SW 1271 (cell line): ENCODE measurements around the gene ALOX15.
"Not testable (repeated sequence)": the region's sequence is repeated elsewhere in the genome, so short reads cannot be mapped to it uniquely, and the experiment has no call there.

Source experiments
- DNase-seq, 2 experiments: peaks; one replicate each; lab custom pipeline; 2025; lab: John Stamatoyannopoulos, UW

Gene ALOX15

DNA sequence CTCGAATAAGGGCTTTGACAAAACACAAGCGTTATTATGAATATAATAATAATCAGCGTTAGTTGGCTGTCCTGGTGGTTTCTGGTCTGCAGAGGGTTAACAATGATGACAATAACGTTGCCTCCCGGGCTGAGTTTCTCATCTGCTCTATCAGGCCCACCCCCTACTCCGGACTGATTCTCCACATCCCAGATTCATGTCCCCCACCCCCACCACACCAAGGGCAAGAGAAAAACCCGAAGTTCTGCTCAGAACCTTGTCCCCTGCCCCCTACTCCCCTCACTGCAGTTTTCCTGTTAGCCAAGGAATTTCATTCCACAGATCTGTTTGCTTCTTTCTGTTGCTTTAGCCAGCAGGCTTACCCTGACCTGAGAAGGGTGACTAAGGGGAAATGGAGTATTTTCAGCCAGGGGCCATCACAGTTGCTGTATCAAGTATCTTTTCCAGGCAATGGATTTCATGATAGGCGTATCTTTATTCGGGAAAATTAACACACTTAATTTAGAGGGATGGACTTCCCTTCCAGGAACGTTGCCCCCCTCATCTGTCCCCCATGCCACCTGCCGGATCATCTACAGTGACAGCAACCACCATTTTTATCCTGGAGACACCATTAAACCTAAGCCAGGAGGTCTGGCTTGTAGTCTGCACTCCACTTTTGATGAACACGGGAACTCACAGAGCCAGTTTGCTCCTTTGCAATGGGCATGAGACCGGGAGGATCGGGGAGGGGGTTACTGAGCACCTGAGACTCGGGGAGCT, 23.7 kb downstream of the ALOX15 start:
- no peak for DNase-seq

DNA sequence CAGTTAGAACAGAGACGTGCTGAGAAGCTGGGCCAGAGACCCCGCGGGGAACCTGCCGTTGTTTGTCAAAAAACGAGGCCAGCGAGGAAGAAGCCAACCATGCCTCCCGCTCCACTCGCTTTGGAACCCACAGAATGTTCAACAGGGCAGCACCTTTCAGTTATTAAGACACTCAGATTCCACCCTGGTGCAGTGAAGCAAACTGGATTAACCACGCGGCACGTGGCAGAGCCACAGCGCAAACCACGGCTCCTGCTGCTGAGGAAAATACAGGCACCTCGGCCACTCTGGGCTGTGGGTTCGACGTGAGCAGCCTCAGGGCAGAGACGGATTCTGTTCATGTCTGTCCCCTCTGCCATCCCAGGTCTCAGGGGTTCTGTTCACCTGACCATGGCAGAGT, 24.4 kb downstream of the ALOX15 start:
- DNase-seq: no peak

DNA sequence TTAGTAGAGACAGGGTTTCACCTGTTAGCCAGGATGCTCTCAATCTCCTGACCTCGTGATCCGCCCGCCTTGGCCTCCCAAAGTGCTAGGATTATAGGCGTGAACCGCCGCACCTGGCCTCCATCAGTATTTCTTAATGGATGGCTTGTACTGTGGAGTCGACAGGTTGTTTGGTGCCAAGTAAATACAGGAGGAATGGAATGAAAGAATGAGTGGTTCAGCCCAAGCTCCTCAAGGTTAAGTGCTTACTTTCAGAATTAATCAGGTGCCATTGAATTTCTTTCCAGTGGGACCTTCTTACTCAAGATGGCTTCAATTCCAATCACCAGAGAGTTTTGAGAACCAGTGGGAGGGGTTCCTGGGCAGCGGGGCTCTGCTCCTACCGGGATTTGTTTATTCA, 25.0 kb downstream of the ALOX15 start:
- DNase-seq: no peak

DNA sequence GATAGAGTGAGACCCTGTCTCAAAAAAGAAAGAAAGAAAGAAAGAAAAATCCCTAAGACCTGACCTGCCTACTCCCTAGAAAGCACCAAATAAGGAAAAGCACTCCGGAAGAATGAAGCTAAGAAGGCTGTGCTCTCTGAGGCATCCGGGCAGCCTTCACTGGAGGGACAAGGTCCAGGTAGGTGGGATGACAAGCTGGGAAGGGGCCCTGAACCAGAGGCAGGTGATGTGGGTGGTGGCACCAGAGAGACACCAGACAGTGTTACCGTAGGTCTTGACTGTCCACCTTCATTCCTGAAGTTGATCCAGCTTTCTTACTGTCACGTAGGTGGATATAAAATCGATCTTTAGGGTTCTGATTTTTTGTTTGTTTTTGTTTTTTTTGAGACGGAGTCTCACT, 30.8 kb downstream of the ALOX15 start:
- no peak for DNase-seq

DNA sequence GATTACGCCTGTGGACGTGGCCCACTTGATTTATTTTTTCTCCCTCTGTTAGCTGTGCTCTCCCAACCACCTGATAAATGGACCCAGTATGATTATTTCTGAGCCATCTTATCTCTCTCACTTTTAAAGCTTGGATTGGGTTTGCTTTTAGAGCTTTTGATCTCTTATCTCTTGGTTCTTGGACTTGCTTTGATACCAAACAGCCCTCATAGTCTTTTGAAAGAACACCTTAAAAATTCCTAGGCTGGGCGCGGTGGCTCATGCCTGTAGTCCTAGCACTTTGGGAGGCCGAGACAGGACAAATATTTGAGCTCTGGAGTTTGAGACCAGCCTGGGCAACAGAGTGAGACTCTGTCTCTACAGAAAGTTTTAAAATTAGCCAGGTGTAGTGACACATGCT, 31.3 kb downstream of the ALOX15 start:
- DNase-seq: no peak

DNA sequence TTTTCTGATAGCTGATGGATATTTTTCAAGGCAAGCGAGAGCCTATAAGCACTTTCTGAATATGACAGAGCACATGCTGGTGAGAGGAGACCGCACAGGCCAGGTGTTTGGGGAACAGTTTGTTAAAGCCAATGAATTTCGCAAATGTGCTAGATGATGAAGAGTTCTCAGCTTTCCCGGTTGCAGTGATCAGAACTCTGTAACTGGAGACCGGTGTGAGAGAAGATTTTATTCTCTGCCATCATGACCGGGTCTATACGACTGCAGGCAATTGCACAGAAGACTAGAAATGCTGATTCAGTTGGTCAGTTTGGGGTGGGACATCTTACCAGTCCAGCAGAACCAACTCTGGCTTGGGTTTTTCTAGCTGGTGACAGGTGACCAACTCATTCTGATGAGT, 31.7 kb downstream of the ALOX15 start:
- no peak for DNase-seq

DNA sequence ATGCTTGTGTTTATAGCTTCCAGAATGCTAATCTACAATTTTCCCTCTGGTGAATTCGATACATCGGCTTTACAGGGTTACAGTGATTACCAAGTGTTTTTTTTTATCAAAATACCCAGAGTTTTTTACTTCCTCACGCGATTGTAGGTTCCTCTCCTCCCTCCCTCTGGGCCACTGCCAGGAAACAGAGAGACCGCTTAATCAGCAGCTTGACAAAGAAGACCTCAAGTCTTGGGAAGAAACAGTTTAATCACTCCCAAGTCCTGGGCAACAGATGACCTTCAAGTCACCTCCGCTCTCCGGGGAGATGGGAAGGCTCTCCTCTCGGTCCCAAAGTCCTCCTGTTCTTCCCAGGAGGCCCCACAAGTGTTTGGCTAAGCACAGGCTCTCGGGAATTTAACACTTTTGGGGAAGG, 33.7 kb downstream of the ALOX15 start:
- no peak for DNase-seq

DNA sequence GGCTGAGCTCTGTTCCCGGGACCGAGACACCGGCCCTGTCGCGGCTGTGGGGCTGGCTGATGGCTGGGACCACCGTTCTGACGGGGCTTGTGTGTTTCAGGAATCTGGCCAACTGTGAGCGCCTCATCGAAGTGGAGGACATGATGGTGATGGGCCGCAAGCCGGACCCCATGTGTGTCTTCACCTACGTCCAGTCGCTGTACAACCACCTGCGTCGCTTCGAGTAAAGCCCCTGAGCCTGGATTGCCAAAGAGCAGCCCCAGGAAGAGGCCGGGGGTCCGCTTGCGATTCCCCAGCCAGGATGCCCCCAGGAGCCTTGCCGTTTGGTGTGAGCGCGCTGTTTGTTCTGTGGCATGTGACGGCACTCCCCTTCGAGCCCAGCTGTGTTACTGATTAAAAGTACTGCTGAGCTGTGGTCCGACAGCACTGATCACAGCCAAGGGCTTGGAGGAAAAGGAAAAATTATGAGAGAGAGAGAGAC, 34.2 kb downstream of the ALOX15 start:
- no peak for DNase-seq

DNA sequence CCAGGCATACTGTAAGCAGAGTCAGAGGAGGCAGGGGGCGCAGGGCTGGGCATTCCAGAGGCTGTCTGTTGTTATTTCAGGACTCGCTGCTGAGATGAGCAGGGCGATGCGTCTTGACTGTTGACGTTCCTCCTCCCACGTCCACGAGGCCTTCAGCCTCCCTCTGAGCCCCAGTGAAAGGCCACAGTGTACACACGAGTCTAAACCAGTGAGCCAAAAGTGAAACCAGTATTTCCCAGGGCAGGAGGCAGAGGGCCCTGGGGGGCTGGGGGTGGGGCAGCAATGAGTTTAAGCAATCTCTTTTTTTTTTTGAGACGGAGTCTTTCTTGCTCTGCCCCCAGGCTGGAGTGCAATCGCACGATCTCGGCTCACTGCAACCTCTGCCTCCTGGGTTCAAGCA, 35.7 kb downstream of the ALOX15 start:
- DNase-seq: no peak

DNA sequence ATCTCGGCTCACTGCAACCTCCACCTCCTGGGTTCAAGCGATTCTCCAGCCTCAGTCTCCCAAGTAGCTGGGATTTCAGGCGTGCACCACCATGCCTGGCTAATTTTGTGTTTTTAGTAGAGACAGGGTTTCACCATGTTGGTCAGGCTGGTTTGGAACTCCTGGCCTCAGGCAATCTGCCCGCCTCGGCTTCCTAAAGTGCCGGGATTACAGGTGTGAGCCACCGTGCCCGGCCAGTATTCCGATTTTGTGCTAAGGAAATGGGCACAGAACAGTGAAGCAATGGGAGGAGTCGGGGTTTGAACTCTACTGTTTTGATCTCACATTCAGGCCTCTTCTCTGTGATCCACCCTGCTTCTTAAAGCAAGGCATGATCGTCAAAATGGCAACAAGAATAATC, 36.7 kb downstream of the ALOX15 start:
- not testable (repeated sequence) for DNase-seq

DNA sequence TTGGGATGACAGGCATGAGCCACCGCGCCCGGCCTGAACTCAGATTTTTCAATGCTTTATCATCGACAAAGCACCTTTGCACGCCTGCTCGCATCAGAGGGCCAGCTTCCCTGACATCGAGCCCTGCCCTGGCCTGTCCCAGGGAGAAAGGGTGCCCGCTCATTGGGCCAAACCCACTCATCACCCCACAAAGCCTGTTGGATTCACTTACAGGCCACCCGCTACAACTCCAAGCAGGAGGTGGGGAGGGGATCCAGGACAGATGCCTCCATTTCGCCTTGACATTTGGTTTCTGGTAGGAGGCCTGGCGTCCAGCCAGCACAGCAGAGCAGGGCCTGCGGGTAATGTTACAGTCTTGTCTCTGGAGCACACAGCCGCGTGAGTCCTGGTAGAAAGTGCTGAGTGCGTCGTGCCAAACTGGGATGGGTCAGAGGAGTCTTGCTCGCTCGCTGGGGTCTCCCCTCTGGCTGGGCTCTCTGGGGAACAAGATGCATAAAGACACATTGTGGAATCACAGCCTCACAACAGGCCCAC, 37.3 kb downstream of the ALOX15 start:
- no peak for DNase-seq

DNA sequence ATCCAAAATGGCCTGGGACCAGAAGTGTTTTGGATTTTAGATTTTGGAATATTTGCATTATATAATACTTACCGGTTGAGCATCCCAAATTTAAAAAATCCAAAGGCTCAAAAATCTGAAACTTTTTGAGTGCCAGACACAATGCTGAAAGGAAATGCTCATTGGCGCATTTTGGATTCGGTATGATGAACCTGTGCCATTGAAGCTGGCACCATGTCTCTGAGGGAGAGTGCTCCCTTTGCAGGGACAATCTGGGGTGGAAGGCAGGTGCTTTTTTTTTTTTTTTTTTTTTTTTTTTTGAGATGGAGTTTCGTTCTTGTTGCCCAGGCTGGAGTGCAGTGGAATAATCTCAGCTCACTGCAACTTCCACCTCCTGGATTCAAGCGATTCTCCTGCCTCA, 39.4 kb downstream of the ALOX15 start:
- DNase-seq: no peak

DNA sequence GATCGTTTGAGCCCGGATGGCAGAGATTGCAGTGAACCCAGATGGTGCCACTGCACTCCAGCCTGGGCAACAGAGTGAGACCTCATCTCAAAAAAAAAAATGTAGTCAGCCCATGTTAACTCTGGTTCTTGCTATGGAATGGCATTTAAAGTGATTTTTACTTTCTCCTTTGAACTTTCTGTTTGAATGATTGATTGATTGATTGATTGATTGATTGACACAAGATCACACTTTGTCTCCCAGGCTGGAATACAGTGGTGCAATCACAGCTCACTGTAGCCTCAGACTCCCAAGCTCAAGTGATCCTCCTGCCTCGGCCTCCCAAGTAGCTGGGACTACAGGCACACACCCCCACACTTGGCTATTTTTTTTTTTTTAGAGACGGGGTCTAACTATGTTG, 40.2 kb downstream of the ALOX15 start:
- no peak for DNase-seq

DNA sequence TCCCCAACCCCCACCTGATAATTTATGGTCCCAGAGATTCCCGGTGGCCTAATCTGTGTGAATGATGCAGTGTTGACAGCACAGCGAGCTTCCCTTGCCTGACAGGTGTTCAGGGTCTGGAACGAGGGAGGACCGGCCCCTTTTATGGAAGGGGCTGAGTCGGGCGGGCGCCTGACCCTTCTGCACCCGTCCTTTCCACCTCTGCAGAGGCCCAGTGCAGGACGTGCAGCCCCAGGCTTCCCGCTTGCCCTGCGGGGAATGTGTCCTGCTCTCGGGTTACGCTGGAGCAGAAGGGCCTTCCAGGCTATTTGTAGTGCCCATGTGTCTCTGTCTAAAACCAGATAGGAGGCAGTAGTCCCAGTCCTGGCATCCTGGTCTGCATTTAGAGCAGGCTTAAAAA, 40.9 kb downstream of the ALOX15 start:
- DNase-seq: no peak

DNA sequence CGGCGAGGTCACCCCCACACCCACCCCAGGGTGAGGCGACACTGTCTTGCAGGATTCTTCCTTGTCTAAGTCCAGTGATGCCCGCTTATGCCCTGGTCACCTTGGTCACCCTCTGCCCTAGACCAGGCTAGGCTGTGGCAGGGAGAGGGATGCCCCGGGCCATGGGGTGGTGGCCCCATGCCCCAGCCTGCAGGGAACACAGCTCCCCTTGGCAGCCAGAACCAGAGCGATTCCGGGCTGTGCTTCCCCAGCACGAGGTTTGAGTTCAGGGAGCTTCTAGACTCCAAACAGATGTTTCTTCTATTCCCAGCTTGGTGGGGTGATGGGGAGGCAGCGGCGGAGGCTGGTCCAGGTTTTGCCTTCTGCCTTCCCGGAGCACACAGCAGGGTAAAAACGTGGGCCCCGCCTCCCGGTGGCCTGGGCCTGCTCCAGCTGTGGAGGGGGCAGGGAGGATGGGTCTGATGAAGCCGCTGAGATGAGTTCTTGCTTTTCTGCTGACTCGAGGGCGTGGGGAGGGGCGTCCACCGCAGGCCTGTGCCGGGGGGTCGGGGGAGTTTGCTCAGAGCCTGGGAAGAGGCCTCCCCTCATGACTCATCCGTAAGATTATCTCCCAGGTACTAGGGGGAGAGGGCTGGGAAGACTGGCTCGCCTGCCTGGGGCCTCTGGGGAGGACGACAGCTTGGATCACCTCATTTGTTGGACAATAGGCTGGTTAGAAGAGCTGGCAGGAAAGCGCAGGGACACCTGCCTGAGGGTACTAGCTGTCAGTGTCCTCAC, 41.8 kb downstream of the ALOX15 start:
- DNase-seq: no peak

DNA sequence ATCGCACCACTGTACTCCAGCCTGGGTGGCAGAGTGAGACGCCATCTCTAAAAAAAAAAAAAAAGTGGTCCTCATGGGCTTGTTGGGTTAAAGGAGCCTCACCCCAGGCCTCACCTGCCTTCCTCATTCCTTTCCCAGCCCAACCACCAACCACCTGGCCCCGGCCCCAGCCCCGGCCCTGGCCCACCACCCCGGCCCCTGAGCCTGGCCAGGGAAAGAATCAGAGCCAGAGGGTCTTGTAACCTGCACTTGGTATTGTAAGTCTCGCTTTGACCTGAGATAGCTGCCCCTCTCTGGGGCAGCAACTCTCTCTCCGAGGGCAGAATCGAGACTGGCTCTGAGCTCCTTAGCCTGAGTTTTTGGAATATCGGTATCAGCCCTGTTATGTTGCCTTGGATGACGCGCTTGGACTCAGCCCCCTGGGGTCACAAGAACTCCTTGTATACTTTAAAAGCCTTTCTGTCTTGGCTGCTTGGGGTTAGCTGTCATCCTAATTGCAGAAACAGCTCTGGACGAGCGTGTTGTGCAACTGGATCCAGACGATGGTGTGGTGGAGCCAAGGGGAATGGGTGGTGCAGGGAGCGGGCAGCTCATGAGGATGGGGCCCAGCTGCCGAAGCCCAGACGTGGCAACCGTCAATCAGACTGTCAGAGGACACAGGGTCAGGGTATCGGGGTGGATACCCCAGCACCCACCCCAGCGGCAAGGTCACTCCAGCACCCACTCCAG, 42.5 kb downstream of the ALOX15 start:
- no peak for DNase-seq

DNA sequence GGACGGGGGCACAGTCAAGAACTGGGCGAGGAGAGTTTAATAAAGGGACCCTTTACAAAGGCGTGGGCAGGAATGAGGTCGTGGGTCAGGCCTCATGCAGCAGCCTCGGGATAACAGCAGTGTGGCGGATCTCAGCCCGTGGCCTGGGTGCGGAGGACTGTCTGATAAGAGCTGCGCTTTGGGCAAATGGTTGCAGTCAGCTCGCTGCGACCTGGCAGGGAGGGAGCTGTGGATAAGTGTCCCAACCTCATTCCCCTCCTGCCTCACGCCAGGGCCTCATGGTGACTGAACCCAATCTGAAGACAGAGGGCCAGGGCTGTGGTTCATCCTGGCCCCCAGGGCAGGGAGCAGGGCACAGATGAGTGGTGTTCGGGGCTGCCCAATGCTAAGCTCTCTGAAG, 43.5 kb downstream of the ALOX15 start:
- DNase-seq: no peak

DNA sequence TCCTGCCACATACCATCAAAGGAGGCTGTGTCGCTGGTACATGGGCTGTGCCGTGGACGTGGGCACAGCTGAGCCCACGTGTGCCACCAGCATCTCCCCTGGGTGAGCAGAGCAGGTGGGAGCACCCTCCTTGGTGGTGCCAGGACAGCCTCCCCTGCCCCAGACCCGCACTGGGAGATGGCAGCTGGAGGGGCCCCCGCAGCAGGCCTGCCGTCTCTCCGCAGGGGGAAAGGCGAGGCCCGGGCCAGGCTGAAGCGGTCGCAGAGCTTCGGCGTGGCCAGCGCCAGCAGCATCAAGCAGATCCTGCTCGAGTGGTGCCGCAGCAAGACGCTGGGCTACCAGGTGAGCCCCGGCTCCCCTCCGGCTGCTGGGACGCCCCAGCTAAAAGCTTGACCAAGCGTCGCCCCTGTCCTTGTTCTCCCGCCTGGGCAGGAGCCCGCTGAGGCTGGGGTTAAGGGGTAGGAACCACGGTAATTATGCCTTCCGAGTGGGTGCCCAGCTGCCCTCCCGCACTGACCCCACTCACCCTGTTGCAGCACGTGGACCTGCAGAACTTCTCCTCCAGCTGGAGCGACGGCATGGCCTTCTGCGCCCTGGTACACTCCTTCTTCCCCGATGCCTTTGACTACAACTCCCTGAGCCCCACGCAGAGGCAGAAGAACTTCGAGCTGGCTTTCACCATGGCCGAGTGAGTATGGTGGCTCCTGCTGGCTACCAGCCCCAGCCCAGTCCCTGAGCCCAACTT, 44.7 kb downstream of the ALOX15 start:
- DNase-seq: no peak

DNA sequence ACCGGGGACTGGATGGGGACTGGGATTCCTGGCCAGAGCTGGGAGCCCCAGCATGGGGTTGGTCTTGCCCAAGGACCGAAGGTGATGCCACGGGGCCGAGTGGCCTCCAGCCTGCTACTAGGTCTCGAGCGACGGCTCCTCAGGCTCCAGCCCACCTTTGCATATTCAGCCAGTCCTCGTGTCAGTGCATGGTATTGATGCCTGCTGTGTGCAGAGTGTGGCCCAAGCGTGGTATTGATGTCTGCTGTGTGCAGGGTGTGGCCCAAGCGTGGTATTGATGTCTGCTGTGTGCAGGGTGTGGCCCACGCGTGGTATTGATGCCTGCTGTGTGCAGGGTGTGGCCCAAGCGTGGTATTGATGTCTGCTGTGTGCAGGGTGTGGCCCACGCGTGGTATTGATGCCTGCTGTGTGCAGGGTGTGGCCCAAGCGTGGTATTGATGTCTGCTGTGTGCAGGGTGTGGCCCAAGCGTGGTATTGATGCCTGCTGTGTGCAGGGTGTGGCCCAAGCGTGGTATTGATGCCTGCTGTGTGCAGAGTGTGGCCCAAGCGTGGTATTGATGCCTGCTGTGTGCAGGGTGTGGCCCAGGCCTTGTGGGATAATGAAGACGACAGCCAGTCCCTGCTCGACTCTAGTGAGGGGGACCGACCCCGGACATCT, 45.7 kb downstream of the ALOX15 start:
- not testable (repeated sequence) for DNase-seq

DNA sequence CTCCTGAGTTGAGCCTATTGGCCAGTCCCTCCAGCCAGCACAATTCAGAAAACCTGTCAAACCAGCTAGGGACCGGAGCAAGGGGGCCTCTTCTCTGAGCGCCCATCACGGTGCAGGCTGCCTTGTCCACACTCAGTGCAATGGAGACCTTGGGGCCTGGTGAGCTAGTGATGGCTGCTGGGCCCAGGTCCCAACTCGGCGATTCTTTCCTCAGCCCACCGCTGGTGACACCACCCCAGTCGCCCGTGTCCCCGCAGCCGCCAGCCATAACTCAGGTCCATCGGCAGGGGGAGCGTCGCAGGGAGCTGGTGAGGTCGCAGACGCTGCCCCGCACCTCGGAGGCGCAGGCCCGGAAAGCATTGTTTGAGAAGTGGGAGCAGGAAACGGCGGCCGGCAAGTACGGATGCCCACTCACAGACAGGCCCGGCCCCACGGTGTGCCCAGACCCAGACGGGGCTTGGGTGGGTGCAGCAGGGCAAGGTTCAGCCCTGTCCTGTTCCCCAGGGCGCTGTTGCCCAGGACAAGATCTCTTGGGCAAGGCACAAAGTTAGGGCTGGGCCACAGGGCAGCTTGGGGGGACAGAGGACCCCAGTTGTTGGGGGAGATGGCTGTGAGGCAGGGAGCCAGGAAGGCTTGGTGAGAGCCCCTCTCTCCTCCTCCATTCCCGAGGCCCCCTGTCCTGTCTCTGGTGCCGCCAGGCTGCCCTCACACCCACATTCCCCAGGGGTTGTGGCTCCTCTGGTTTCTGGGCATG, 46.4 kb downstream of the ALOX15 start:
- no peak for DNase-seq

DNA sequence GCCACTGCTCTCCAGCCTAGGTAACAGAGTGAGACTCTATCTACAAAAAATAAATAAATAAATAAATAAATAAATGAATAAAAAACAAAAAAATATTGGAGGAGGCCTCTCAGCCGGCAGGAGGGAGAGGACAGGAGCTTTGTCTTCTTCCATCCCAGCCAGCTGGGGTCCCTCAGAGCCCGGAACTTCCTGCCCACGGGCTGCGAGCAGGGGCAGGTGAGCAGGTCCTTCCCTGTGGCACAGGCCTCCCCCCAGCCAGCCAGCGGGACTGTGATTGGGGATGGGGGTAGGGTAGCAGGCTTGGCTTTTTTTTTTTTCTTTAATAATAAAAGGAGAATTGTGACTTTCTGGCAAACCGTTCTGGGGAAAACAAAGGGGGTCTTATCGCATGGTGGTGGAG, 47.1 kb downstream of the ALOX15 start:
- no peak for DNase-seq
